Stomach (tissue), 8 donors: ENCODE measurements around the gene KRT14. TPM values are rescaled to one million over a fixed set of nuclear protein-coding genes. Genes with fewer than 3 reads are reported as not detected.

Source experiments
- polyA plus RNA-seq, 3 donors: library from polyadenylated mRNA; stranded (reverse); fragments of 200-250 nt; gene quantifications; one replicate each; pipeline ENCODE4 v1.2.3, GENCODE V29; 2013
- total RNA-seq, 5 donors: library from RNA; depleted of rRNA; stranded (reverse); fragments of >200 nt; gene quantifications; one replicate each; pipeline versions ENCODE4 v1.1.0 to v1.2.3, GENCODE V29; 2014 to 2016
- donor health status: healthy with polysubstance abuse.
- donor health status: Bipolar disorder and iron deficiency.
- donor health status: healthy.

KRT14 gene
- total and polyA plus RNA-seq, 8 donors, result 1.3 to 164 (median 2.4) TPM; not detected in 5

Other genes with a start within 250 kb of the KRT14 start
- gene KRT33A, start 236.1 kb downstream of the KRT14 start, total RNA-seq, result not detected
- gene KRT33A, start 236.1 kb downstream of the KRT14 start, polyA plus RNA-seq, result under 1 TPM in 1 of 3 donors, not detected in 2; 0.45 TPM
- gene KRT33B, start 217.1 kb downstream of the KRT14 start, total RNA-seq, result not detected
- gene KRT33B, start 217.1 kb downstream of the KRT14 start, polyA plus RNA-seq, result not detected
- gene KRT34, start 204.6 kb downstream of the KRT14 start, total RNA-seq, result not detected
- under 1 TPM in 1 of 3 donors, not detected in 2; 0.20 TPM for gene KRT34, start 204.6 kb downstream of the KRT14 start, polyA plus RNA-seq
- not detected for gene KRT31, start 189.3 kb downstream of the KRT14 start, total RNA-seq
- gene KRT31, start 189.3 kb downstream of the KRT14 start, polyA plus RNA-seq, result 1 to 10 TPM in 1 of 3 donors, not detected in 2; 3.1 TPM
- not detected for gene KRT37, start 162.3 kb downstream of the KRT14 start, total RNA-seq
- gene KRT37, start 162.3 kb downstream of the KRT14 start, polyA plus RNA-seq, result not detected
- gene KRT38, start 145.9 kb downstream of the KRT14 start, total RNA-seq, result not detected
- not detected for gene KRT38, start 145.9 kb downstream of the KRT14 start, polyA plus RNA-seq
- gene KRT32, start 119.5 kb downstream of the KRT14 start, total RNA-seq, result not detected
- gene KRT32, start 119.5 kb downstream of the KRT14 start, polyA plus RNA-seq, result 1 to 10 TPM in 1 of 3 donors, not detected in 2; 1.9 TPM
- gene KRT35, start 105.7 kb downstream of the KRT14 start, total RNA-seq, result not detected
- not detected for gene KRT35, start 105.7 kb downstream of the KRT14 start, polyA plus RNA-seq
- gene KRT36, start 97.0 kb downstream of the KRT14 start, total RNA-seq, result not detected
- gene KRT36, start 97.0 kb downstream of the KRT14 start, polyA plus RNA-seq, result not detected
- gene KRT13, start 81.3 kb downstream of the KRT14 start, total RNA-seq, result 10 to 100 TPM in 2 of 5 donors, 1 to 10 TPM in 2, not detected in 1; 2.2 to 43.8 (median 11.1) TPM
- over 10,000 TPM in 1 of 3 donors, 10 to 100 TPM in 1, 1 to 10 TPM in 1; 1.1 to 12,460 (median 41.1) TPM for gene KRT13, start 81.3 kb downstream of the KRT14 start, polyA plus RNA-seq
- 1 to 10 TPM in 4 of 5 donors, not detected in 1; 1.6 to 9.4 (median 2.4) TPM for gene KRT15, start 68.0 kb downstream of the KRT14 start, total RNA-seq
- 1,000 to 10,000 TPM in 1 of 3 donors, 1 to 10 TPM in 2; 1.4 to 3,416 (median 4.7) TPM for gene KRT15, start 68.0 kb downstream of the KRT14 start, polyA plus RNA-seq
- 1,000 to 10,000 TPM in 1 of 5 donors, 100 to 1,000 TPM in 4; 218 to 2,364 (median 659) TPM for gene KRT19, start 58.6 kb downstream of the KRT14 start, total RNA-seq
- gene KRT19, start 58.6 kb downstream of the KRT14 start, polyA plus RNA-seq, result 1,000 to 10,000 TPM in 1 of 3 donors, 100 to 1,000 TPM in 2; 431 to 1,737 (median 761) TPM
- not detected for gene KRT9, start 14.8 kb downstream of the KRT14 start, total RNA-seq
- gene KRT9, start 14.8 kb downstream of the KRT14 start, polyA plus RNA-seq, result not detected
- 1 to 10 TPM in 1 of 5 donors, not detected in 4; 1.1 TPM for gene KRT16, start 25.9 kb upstream of the KRT14 start, total RNA-seq
- 10 to 100 TPM in 1 of 3 donors, 1 to 10 TPM in 1, not detected in 1; 1.3 to 32.8 TPM for gene KRT16, start 25.9 kb upstream of the KRT14 start, polyA plus RNA-seq
- 10 to 100 TPM in 2 of 5 donors, 1 to 10 TPM in 2, not detected in 1; 1.6 to 13.6 (median 8.1) TPM for gene KRT17, start 37.7 kb upstream of the KRT14 start, total RNA-seq
- gene KRT17, start 37.7 kb upstream of the KRT14 start, polyA plus RNA-seq, result 10 to 100 TPM in 1 of 3 donors, 1 to 10 TPM in 2; 2.0 to 14.2 (median 6.0) TPM
- 100 to 1,000 TPM in 3 of 5 donors, 10 to 100 TPM in 2; 62.4 to 255 (median 187) TPM for gene EIF1, start 102.0 kb upstream of the KRT14 start, total RNA-seq
- gene EIF1, start 102.0 kb upstream of the KRT14 start, polyA plus RNA-seq, result 100 to 1,000 TPM; 333 to 972 (median 834) TPM
- gene GAST, start 125.4 kb upstream of the KRT14 start, total RNA-seq, result 10 to 100 TPM in 1 of 5 donors, not detected in 4; 32.7 TPM
- gene GAST, start 125.4 kb upstream of the KRT14 start, polyA plus RNA-seq, result 1 to 10 TPM in 1 of 3 donors, not detected in 2; 1.3 TPM
- gene HAP1, start 147.7 kb upstream of the KRT14 start, total RNA-seq, result under 1 TPM in 1 of 5 donors, not detected in 4; 0.55 TPM
- under 1 TPM; 0.31 to 0.85 (median 0.44) TPM for gene HAP1, start 147.7 kb upstream of the KRT14 start, polyA plus RNA-seq
- gene JUP, start 199.8 kb upstream of the KRT14 start, total RNA-seq, result 100 to 1,000 TPM in 1 of 5 donors, 10 to 100 TPM in 4; 59.5 to 248 (median 84.8) TPM
- 100 to 1,000 TPM in 2 of 3 donors, 10 to 100 TPM in 1; 85.7 to 163 (median 154) TPM for gene JUP, start 199.8 kb upstream of the KRT14 start, polyA plus RNA-seq
- gene P3H4, start 225.1 kb upstream of the KRT14 start, total RNA-seq, result 10 to 100 TPM in 3 of 5 donors, 1 to 10 TPM in 2; 4.0 to 64.6 (median 11.4) TPM
- 1 to 10 TPM; 4.7 to 7.3 (median 6.3) TPM for gene P3H4, start 225.1 kb upstream of the KRT14 start, polyA plus RNA-seq
- gene FKBP10, start 226.1 kb upstream of the KRT14 start, total RNA-seq, result 10 to 100 TPM in 3 of 5 donors, 1 to 10 TPM in 2; 4.6 to 45.3 (median 20.1) TPM
- gene FKBP10, start 226.1 kb upstream of the KRT14 start, polyA plus RNA-seq, result 10 to 100 TPM in 2 of 3 donors, 1 to 10 TPM in 1; 8.9 to 17.0 (median 12.8) TPM
- 10 to 100 TPM in 4 of 5 donors, 1 to 10 TPM in 1; 9.8 to 79.5 (median 31.4) TPM for gene NT5C3B, start 249.3 kb upstream of the KRT14 start, total RNA-seq
- gene NT5C3B, start 249.3 kb upstream of the KRT14 start, polyA plus RNA-seq, result 10 to 100 TPM; 70.6 to 80.7 (median 77.0) TPM